Breast epithelium (tissue), 3 donors: ENCODE measurements around the gene COL23A1.

Experiments
- POLR2A ChIP-seq: fragments of 450-650 bp; IDR thresholded peaks from one replicate; pipeline ENCODE4 v1.6.1; 2016; ENCODE audit warnings: antibody characterized with exemption, mild to moderate bottlenecking, moderate library complexity
- POLR2AphosphoS5 ChIP-seq, 3 donors: sonication (generic); formaldehyde crosslinking; IDR thresholded peaks; one replicate each; pipeline ENCODE4 v1.6.1; 2017; ENCODE audit warnings: antibody characterized with exemption in 3 of 3
- TF ChIP-seq, protein P1 (sequence below), 3 donors: fragments of 450-650 bp; IDR thresholded peaks; one replicate each; pipeline ENCODE4 v1.5.1; 2016 to 2017; ENCODE audit warnings: antibody characterized with exemption in 3 of 3, mild to moderate bottlenecking in 3 of 3, moderate library complexity in 3 of 3

DNA sequence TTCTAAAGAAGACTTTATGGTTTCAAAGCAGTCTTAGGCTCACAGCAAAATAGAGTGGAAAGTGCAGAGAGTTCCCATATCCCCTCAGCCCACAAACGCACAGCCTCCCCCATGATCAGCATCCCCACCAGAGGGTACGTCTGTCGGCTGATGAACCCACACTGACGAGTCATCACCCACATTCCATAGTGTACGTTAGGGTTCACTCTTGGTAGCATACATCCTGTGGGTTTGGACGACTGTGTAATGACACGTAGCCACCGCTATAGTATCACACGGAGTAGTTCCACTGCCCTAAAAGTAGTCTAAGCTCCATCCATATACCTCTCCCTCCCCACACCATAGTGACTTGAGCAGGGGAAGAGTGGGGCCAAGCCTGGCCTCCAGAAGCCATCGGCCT is 221.9 kb downstream of the COL23A1 start:
- TF ChIP-seq, protein P1, sequence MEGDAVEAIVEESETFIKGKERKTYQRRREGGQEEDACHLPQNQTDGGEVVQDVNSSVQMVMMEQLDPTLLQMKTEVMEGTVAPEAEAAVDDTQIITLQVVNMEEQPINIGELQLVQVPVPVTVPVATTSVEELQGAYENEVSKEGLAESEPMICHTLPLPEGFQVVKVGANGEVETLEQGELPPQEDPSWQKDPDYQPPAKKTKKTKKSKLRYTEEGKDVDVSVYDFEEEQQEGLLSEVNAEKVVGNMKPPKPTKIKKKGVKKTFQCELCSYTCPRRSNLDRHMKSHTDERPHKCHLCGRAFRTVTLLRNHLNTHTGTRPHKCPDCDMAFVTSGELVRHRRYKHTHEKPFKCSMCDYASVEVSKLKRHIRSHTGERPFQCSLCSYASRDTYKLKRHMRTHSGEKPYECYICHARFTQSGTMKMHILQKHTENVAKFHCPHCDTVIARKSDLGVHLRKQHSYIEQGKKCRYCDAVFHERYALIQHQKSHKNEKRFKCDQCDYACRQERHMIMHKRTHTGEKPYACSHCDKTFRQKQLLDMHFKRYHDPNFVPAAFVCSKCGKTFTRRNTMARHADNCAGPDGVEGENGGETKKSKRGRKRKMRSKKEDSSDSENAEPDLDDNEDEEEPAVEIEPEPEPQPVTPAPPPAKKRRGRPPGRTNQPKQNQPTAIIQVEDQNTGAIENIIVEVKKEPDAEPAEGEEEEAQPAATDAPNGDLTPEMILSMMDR (IDR thresholded peaks at IDR 0.05) = no peak
- TF ChIP-seq POLR2AphosphoS5 (IDR thresholded peaks at IDR 0.05) (no peak), POLR2A (no peak)
